Keratinocyte (primary cell): ENCODE results near the gene ACOT9. TPM values are rescaled to one million over a fixed set of nuclear protein-coding genes. Genes with fewer than 3 reads are reported as not detected.

Experiments used
- DNase-seq: peaks from one replicate; pipeline ENCODE4 v3.0.0-alpha.2; 2011; ENCODE audit warnings: low read depth, missing footprints, low spot score
- FAIRE-seq: peaks from 2 replicates; lab custom pipeline; 2011; peaks lifted over from hg19 to GRCh38; lab: Jason Lieb, UNC
- H2AFZ ChIP-seq: 2 replicates; pipeline ENCODE4 v1.6.0; 2012; ENCODE audit warnings: low read length, control low read depth, inconsistent platforms; ENCODE audit not compliant: control insufficient read depth
- H3K27ac ChIP-seq: 2 replicates; pipeline ENCODE4 v1.5.1; 2011; ENCODE audit warnings: low read length; ENCODE audit not compliant: control insufficient read depth, insufficient read depth
- H3K27me3 ChIP-seq: 3 replicates; pipeline ENCODE4 v1.6.0; 2011; ENCODE audit warnings: low read length; ENCODE audit not compliant: control insufficient read depth, insufficient read depth; ENCODE audit errors: extremely low read depth
- H3K36me3 ChIP-seq, 2 experiments: 2 replicates in 1 of 2; 3 replicates in 1 of 2; pipeline ENCODE4 v1.5.1; 2011; ENCODE audit warnings: low read length in 2 of 2, mild to moderate bottlenecking in 1 of 2; ENCODE audit not compliant: control insufficient read depth in 2 of 2, insufficient read depth in 2 of 2; ENCODE audit errors: extremely low read depth in 1 of 2
- H3K4me1 ChIP-seq: 3 replicates; pipeline ENCODE4 v1.5.1; 2011; ENCODE audit warnings: low read length; ENCODE audit not compliant: control insufficient read depth, insufficient read depth; ENCODE audit errors: extremely low read depth
- H3K4me2 ChIP-seq: 3 replicates; pipeline ENCODE4 v1.6.0; 2011; ENCODE audit warnings: low read depth, low read length; ENCODE audit not compliant: control insufficient read depth, insufficient read depth; ENCODE audit errors: extremely low read depth
- H3K4me3 ChIP-seq, 3 experiments: fragments of 200-600 bp in 1 of 3; sonication (generic) in 1 of 3; 2 replicates in 2 of 3; 3 replicates in 1 of 3; pipeline ENCODE4 v1.5.1; 2011 to 2016; ENCODE audit warnings: low read length in 3 of 3, mild to moderate bottlenecking in 3 of 3, control low read depth in 2 of 3, inconsistent platforms in 1 of 3, low read depth in 1 of 3, mixed read lengths in 1 of 3, mixed run types in 1 of 3, moderate library complexity in 1 of 3; ENCODE audit not compliant: control insufficient read depth in 2 of 3, insufficient read depth in 2 of 3; ENCODE audit errors: extremely low read depth in 1 of 3
- H3K79me2 ChIP-seq: 2 replicates; pipeline ENCODE4 v1.6.0; 2012; ENCODE audit warnings: low read length; ENCODE audit not compliant: control insufficient read depth, insufficient read depth
- H3K9ac ChIP-seq: 3 replicates; pipeline ENCODE4 v1.6.0; 2011; ENCODE audit warnings: low read length; ENCODE audit not compliant: control insufficient read depth, insufficient read depth; ENCODE audit errors: extremely low read depth
- H3K9me1 ChIP-seq: 3 replicates; pipeline ENCODE4 v1.6.0; 2011; ENCODE audit warnings: low read length; ENCODE audit not compliant: control insufficient read depth, insufficient read depth; ENCODE audit errors: extremely low read depth
- H3K9me3 ChIP-seq: 2 replicates; pipeline ENCODE4 v1.5.1; 2012; ENCODE audit warnings: low read depth, low read length; ENCODE audit not compliant: control insufficient read depth
- H4K20me1 ChIP-seq: 3 replicates; pipeline ENCODE4 v1.6.0; 2011; ENCODE audit warnings: low read length; ENCODE audit not compliant: control insufficient read depth, insufficient read depth; ENCODE audit errors: extremely low read depth
- CTCF ChIP-seq, 3 experiments: IDR thresholded peaks in 1 of 3; conservative IDR thresholded peaks in 1 of 3; optimal IDR thresholded peaks in 1 of 3; 2 replicates in 2 of 3; 3 replicates in 1 of 3; pipeline versions ENCODE3 to v1.5.1; 2011; ENCODE audit warnings: low read length in 3 of 3, mild to moderate bottlenecking in 3 of 3, moderate library complexity in 2 of 3, control low read depth in 1 of 3, inconsistent platforms in 1 of 3; ENCODE audit not compliant: insufficient read depth in 2 of 3; ENCODE audit errors: extremely low read depth in 1 of 3
- EZH2 ChIP-seq: IDR thresholded peaks from one replicate; pipeline ENCODE4 v1.6.1; 2012; ENCODE audit warnings: inconsistent platforms, mild to moderate bottlenecking, low read length, moderate library complexity
- dilution Hi-C: fragments of 300-500 bp; cut with MboI; formaldehyde crosslinking; loops from one replicate; pipeline ENCODE4 v1.7.0; 2020; ENCODE audit warnings: low sequenced_read_pairs; ENCODE audit not compliant: extremely low pct_ligation_motif_present
- polyA plus RNA-seq, 5 experiments: library from polyadenylated mRNA; depleted of rRNA in 3 of 5; stranded (reverse) in 3 of 5; stranded (forward) in 1 of 5; unstranded in 1 of 5; fragments of >200 nt; gene quantifications; 1 replicate in 1 of 5; 2 replicates in 3 of 5; 3 replicates in 1 of 5; pipeline versions ENCODE4 v1.2.1 to v1.2.3, GENCODE V29; 2011 to 2012; ENCODE audit warnings: missing spikeins in 2 of 5, low read depth in 1 of 5, low replicate concordance in 1 of 5

The ACOT9 gene
- polyA plus RNA-seq, 1 donor (not counting 4 experiments of a cell fraction or from before 2014, with no cell fraction given): 91.9 TPM

- Histone ChIP-seq H3K4me1 (peaks cover 3% of the 10 kb centered on the region), H4K20me1 (peaks cover 3% of the 10 kb centered on the region), H3K27me3 (no peaks in the 10 kb centered on the region), H3K9me3 (no peaks in the 10 kb centered on the region), H2AFZ (no peak overlapping the region), H3K9me1 (no peaks in the 10 kb centered on the region), H3K4me2 (peak overlapping the region; percentile 15), H3K79me2 (peaks cover 46% of the 10 kb centered on the region), H3K36me3 (no peaks in the 10 kb centered on the region), H3K4me3 (peak overlapping the region; percentile 61 to 75 (median 73)), H3K27ac (peak overlapping the region; percentile 96), H3K9ac (peak overlapping the region; percentile 94)
- dilution Hi-C loops: no loop called here
- no peak for TF ChIP-seq EZH2
- TF ChIP-seq CTCF (optimal IDR thresholded peaks at IDR 0.05 in 1 of 3, IDR thresholded peaks at IDR 0.05 in 1 of 3, conservative IDR thresholded peaks at IDR 0.05 in 1 of 3; ENCODE audit: extremely low read depth in 1 of 3, insufficient read depth in 2 of 3, low read length in 3 of 3): no peak
- FAIRE-seq: peak; percentile 73
- peak; percentile 32 for DNase-seq
These were observed 841 bp downstream of the ACOT9 start for GRCh38 chrX:23742174-23742696.

GRCh38 chrX:23737413-23737812 is 5.7 kb downstream of the ACOT9 start:
- dilution Hi-C loops: no loop called here
- Histone ChIP-seq H3K36me3 (no peaks in the 10 kb centered on the region), H3K4me3 (no peak overlapping the region), H3K9ac (no peak overlapping the region), H3K9me1 (no peaks in the 10 kb centered on the region), H3K9me3 (no peaks in the 10 kb centered on the region), H3K4me2 (no peak overlapping the region), H4K20me1 (peaks cover 5% of the 10 kb centered on the region), H3K27ac (no peak overlapping the region), H3K79me2 (peaks cover 80% of the 10 kb centered on the region), H2AFZ (no peak overlapping the region), H3K27me3 (no peaks in the 10 kb centered on the region), H3K4me1 (peaks cover 3% of the 10 kb centered on the region)
- TF ChIP-seq EZH2: no peak
- no peak for TF ChIP-seq CTCF (optimal IDR thresholded peaks at IDR 0.05 in 1 of 3, IDR thresholded peaks at IDR 0.05 in 1 of 3, conservative IDR thresholded peaks at IDR 0.05 in 1 of 3; ENCODE audit: extremely low read depth in 1 of 3, insufficient read depth in 2 of 3, low read length in 3 of 3)
- DNase-seq: no peak
- FAIRE-seq: no peak
